ENCODE measurements around the gene ATP2C2.
A peak's percentile ranks its signal among the peaks of the same experiment; 100 is the strongest.
"Not testable (repeated sequence)": the region's sequence is repeated elsewhere in the genome, so short reads cannot be mapped to it uniquely, and the experiment has no call there.

ATP2C2 gene

GRCh38 chr16:84397090-84397489, 28.8 kb downstream of the ATP2C2 start:
- no peak for ATAC-seq (ENCODE audit: low read depth)
- Histone ChIP-seq H3K27me3 (ENCODE audit: insufficient read depth, poor library complexity, severe bottlenecking) (no peaks in the 10 kb centered on the region), H3K4me3 (ENCODE audit: severe bottlenecking) (no peak overlapping the region), H3K4me1 (ENCODE audit: insufficient read depth, poor library complexity, severe bottlenecking) (peaks cover 14% of the 10 kb centered on the region), H3K36me3 (ENCODE audit: low read depth) (peaks cover 10% of the 10 kb centered on the region), H3K27ac (ENCODE audit: poor library complexity, severe bottlenecking) (peak overlapping the region; percentile 75), H3K9me3 (ENCODE audit: severe bottlenecking) (no peaks in the 10 kb centered on the region)
- TF ChIP-seq CTCF (IDR thresholded peaks at IDR 0.05; ENCODE audit: poor library complexity, severe bottlenecking): peak; percentile 40
- no peak for DNase-seq (ENCODE audit: low spot score)

- H3K9me3 ChIP-seq (ENCODE audit: severe bottlenecking): no peaks in the 10 kb centered on the region
- DNase-seq (ENCODE audit: low spot score) (no peak), ATAC-seq (ENCODE audit: low read depth) (no peak)
- peaks cover 14% of the 10 kb centered on the region for H3K4me1 ChIP-seq (ENCODE audit: insufficient read depth, poor library complexity, severe bottlenecking)
- H3K27me3 ChIP-seq (ENCODE audit: insufficient read depth, poor library complexity, severe bottlenecking): no peaks in the 10 kb centered on the region
- no peak overlapping the region for H3K4me3 ChIP-seq (ENCODE audit: severe bottlenecking)
- H3K27ac ChIP-seq (ENCODE audit: poor library complexity, severe bottlenecking): no peak overlapping the region
- no peak for TF ChIP-seq CTCF (IDR thresholded peaks at IDR 0.05; ENCODE audit: poor library complexity, severe bottlenecking)
- peaks cover 18% of the 10 kb centered on the region for H3K36me3 ChIP-seq (ENCODE audit: low read depth)
Observed at GRCh38 chr16:84398701-84399100, 30.4 kb downstream of the ATP2C2 start.

- DNase-seq (ENCODE audit: low spot score); ATAC-seq (ENCODE audit: low read depth); H3K27ac ChIP-seq (ENCODE audit: poor library complexity, severe bottlenecking); H3K27me3 ChIP-seq (ENCODE audit: insufficient read depth, poor library complexity, severe bottlenecking); H3K4me3 ChIP-seq (ENCODE audit: severe bottlenecking); H3K9me3 ChIP-seq (ENCODE audit: severe bottlenecking): not testable (repeated sequence)
- Histone ChIP-seq H3K4me1 (ENCODE audit: insufficient read depth, poor library complexity, severe bottlenecking) (peaks cover 14% of the 10 kb centered on the region), H3K36me3 (ENCODE audit: low read depth) (peaks cover 27% of the 10 kb centered on the region)
Observed at GRCh38 chr16:84399912-84400311, 31.6 kb downstream of the ATP2C2 start.

GRCh38 chr16:84403435-84403834, 35.1 kb downstream of the ATP2C2 start:
- not testable (repeated sequence) for DNase-seq (ENCODE audit: low spot score); ATAC-seq (ENCODE audit: low read depth); H3K4me1 ChIP-seq (ENCODE audit: insufficient read depth, poor library complexity, severe bottlenecking); H3K27me3 ChIP-seq (ENCODE audit: insufficient read depth, poor library complexity, severe bottlenecking); H3K27ac ChIP-seq (ENCODE audit: poor library complexity, severe bottlenecking); H3K9me3 ChIP-seq (ENCODE audit: severe bottlenecking); H3K4me3 ChIP-seq (ENCODE audit: severe bottlenecking)
- H3K36me3 ChIP-seq (ENCODE audit: low read depth): peaks cover 42% of the 10 kb centered on the region

GRCh38 chr16:84404324-84404723, 36.0 kb downstream of the ATP2C2 start:
- Histone ChIP-seq H3K4me3 (ENCODE audit: severe bottlenecking) (no peak overlapping the region), H3K9me3 (ENCODE audit: severe bottlenecking) (no peaks in the 10 kb centered on the region), H3K4me1 (ENCODE audit: insufficient read depth, poor library complexity, severe bottlenecking) (no peaks in the 10 kb centered on the region), H3K27ac (ENCODE audit: poor library complexity, severe bottlenecking) (no peak overlapping the region), H3K27me3 (ENCODE audit: insufficient read depth, poor library complexity, severe bottlenecking) (no peaks in the 10 kb centered on the region), H3K36me3 (ENCODE audit: low read depth) (peaks cover 41% of the 10 kb centered on the region)
- DNase-seq (ENCODE audit: low spot score): no peak
- TF ChIP-seq CTCF (IDR thresholded peaks at IDR 0.05; ENCODE audit: poor library complexity, severe bottlenecking): no peak
- ATAC-seq (ENCODE audit: low read depth): no peak

GRCh38 chr16:84404936-84405639, 36.8 kb downstream of the ATP2C2 start:
- H3K27ac ChIP-seq (ENCODE audit: poor library complexity, severe bottlenecking): no peak overlapping the region
- H3K36me3 ChIP-seq (ENCODE audit: low read depth): peaks cover 42% of the 10 kb centered on the region
- no peak for TF ChIP-seq CTCF (IDR thresholded peaks at IDR 0.05; ENCODE audit: poor library complexity, severe bottlenecking)
- H3K27me3 ChIP-seq (ENCODE audit: insufficient read depth, poor library complexity, severe bottlenecking): no peaks in the 10 kb centered on the region
- ATAC-seq (ENCODE audit: low read depth): no peak
- H3K9me3 ChIP-seq (ENCODE audit: severe bottlenecking): no peaks in the 10 kb centered on the region
- no peaks in the 10 kb centered on the region for H3K4me1 ChIP-seq (ENCODE audit: insufficient read depth, poor library complexity, severe bottlenecking)
- no peak for DNase-seq (ENCODE audit: low spot score)
- H3K4me3 ChIP-seq (ENCODE audit: severe bottlenecking): no peak overlapping the region
